ENCODE measurements around the gene GDPD3.
A peak's percentile ranks its signal among the peaks of the same experiment; 100 is the strongest.
"Not testable (repeated sequence)": the region's sequence is repeated elsewhere in the genome, so short reads cannot be mapped to it uniquely, and the experiment has no call there.

GDPD3 gene

DNA sequence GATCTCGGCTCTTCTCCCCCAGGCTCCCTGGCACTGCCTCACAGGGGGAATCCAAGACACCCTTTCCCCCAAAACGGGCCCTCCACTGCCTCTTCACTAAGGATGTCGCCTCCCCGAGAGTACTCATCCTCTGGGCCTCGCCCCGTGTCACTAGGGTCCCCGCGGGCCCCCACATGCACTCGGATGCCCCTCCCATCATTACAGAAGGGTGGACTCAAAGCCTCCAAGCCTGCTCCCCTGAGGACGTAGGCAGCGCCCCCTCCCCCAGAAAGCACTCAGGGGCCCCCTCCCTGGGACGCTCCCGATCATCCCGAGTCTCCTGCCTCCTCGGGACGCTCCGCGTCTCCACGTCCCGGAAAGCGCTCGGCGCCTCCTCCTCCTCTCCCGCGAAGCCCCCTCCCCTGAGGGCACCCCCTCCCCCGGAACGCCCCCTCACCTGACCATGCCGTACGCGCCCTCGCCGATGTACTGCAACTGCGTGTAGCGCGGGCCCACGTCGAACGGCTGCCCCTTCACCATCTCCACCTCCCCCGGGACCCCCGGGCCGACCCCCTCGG is 9.3 kb upstream of the GDPD3 start:
- DNase-seq (ENCODE audit: low read depth in 2 of 2), result no peak

DNA sequence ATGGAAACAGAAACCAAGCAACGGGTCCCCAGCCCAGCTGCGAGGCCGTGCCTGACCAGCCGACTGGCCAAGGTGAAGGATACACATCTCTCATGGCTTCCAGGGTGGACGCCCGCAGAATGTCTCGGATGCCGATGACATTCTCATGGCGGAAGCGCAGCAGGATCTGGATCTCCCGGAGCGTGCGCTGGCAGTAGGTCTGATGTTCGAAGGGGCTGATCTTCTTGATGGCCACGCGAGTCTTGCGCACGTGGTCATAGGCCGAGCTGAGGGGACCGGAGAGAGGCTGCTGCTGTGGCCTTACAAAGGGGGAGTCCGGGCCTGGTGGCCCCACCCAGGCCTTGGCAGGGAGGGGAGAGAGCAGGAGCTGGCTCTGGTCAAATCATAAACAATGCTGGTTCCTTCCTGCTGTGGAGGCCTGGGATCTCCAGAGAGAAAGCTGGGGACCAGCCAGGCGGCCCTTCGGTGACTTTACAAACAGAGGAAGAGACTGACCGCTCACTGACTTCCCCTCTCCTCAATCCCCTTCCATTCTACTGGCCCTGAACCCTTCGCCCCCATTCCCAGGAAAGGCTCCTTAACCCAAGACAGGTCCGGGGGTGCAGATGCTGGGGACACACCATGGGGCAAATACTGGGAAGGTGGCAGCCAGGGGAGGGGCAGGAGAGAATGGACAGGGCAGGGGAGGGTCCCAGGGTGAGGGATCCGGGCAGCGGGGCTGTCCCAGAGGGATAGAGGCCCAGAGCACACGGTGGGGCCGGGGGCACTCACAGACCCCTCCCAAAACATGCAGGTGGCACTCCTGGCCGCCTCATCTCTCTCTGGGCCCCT is 8.6 kb upstream of the GDPD3 start:
- no peak for DNase-seq (ENCODE audit: low read depth in 2 of 2)

DNA sequence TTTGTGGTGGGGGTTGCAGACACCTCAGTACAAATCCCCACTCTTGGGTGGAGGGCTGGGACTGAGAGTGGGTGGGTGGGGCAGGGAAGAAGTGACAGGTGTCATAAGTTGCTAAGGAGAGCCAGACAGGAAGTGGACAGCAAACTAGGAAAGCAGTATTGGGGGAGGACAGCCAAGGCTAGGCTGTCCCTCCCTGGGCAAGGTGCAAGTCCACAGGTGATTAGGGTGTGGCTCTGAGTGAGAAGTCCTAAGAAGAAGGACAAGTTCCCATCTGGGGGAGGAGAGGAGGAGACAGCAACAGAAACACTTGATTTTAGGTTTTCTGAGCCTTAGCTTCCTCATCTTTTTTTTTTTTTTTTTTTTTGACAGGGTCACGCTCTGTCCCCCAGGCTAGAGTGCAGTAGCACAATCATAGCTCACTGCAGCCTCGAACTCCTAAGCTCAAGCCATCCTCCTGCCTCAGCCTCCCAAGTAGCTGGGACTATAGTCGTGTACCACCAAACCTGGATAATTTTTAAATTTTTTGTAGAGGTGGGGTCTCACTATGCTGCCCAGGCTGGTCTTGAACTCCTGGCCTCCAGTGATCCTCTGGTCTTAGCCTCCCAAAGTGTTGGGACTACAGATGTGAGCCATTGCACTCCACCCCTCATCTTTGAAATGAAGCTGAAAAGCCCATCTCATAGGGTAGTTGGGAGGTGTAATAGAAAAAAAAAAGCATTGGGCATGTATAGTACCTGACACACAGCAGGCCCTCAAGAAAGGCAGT is 7.2 kb upstream of the GDPD3 start:
- DNase-seq (ENCODE audit: low read depth in 2 of 2), result no peak

DNA sequence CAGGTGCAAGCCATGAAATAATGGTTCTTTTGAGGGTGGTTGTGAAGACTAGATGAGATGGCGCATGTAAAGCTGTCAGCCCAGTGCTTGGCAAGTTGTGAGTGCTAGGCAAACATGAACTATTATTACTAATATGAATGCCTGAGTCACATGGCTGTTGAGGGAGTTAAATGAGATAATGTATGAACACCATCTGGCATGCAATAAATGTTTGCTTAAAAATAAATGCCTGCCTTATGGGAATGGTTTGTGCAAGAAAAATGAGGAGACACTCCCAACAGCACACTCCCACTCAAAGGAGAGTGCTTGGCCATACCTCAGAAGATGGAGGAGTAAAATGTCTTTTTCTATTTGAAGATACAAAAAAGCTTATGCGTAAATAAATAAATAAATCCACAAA is 6.1 kb upstream of the GDPD3 start:
- no peak for DNase-seq (ENCODE audit: low read depth in 2 of 2)

DNA sequence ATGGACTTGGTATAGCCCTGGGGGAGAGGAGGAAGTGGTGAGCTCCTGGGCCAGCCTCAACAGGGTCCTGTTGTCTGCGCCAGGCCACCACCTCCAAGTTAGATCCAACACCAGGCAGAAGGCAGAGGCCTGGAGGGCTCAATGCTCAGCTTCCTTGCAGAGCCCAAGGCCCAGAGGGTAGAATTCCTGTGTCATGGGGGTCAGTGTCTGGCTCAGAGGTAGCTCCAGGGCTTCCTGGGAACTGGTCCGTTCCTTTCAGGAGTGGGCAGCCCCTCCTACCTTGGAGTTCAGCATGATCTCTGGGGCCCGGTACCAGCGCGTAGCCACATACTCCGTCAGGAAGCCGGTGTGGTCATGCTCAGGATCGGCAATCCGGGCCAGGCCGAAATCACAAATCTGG is 4.4 kb upstream of the GDPD3 start:
- no peak for DNase-seq (ENCODE audit: low read depth in 2 of 2)

DNA sequence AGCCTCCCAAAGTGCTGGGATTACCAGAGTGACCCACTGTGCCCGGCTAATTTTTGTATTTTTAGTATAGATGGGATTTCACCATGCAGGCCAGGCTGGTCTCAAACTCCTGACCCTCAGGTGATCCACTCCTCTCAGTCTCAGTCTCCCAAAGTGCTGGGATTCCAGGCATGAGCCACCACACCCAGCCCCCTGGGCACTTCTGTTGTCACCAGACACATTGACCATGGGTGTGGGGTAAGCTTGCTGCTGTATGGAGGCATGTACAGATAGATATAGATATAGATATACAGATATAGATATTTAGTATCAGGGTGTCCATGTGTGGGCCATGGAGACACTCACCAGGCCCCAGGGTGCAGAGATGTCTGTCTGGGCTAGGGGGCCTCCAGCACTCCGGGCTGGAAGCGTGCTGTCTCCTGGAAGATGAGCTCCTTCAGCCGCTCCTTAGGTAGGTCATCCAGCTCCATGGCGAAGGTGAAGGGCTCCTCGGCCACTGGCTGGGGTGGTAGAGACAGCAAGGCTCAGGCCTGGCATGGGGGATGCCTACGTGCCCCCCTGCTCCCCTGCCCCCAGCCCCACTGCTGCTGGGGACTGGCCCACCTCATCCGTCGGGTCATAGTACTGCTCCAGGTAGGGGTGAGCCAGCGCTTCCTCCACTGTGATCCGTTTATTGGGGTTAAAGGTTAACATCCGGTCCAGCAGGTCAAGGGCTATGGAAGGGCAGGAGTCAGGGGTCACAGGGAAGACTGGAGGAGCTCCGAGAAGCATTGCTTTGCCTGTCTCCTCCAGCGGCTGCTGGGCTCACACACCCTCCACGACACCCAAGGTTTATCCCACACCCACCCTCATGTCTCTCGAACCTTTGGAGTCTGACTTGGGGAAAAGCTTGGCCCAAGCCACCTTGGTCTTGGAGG is 3.2 kb upstream of the GDPD3 start:
- no peak for DNase-seq (ENCODE audit: low read depth in 2 of 2)

DNA sequence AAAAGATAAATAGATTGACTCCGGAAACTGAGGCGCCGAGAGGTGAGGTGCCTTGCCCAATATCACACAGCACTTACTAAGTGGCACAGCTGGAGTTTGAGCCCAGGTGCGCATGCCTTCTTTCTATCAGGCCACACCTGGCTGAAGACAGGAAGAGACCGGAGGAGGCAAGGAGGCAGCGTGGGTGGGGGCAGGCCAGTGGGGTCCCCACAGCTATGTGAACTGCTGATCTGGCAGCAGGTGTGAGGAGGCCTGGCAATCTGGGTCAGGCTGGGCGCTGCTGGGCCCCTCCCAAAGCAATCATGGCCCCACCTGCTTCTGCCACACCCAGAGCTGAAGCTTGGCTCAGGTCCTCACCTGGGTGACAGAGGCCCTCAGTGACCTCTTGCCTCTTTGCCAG is 1.9 kb upstream of the GDPD3 start:
- no peak for DNase-seq (ENCODE audit: low read depth in 2 of 2)

DNA sequence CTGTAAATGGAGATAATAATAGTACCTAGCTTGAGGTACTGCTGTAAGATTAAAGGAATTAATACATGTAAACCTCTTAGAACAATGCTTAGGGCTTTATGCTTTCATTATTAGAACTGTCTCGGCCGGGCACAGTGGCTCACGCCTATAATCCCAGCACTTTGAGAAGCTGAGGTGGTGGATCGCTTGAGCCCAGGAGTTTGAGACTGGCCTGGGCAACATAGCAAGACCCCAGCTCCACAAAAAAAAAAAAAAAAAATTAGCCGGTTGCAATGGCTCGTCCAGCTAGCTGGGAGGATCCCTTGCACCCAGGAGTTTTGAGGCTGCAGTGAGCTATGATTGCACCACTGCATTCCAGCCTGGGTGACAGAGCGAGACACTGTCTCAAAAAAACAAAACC is 1.5 kb upstream of the GDPD3 start:
- DNase-seq (ENCODE audit: low read depth in 2 of 2), result not testable (repeated sequence)

DNA sequence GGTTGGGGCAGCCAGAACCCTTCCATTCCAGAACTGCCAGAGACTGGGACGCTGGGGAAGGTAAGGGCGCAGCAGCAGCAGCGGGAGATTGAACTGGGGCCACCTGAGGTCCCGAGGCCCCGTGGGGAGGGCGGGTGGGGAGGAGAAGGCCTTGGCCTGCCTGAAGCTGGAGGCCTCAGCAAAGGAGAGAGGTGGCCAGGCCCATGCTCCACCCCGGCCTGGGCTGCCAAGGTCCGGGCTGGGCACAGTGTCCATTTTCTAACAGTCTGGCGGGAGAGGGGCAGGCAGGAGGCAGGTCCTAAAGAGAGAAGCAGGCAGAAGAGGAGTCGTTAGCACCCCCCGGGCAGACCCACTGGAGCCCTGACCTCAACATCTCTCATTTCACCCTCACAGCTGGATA is 1.1 kb upstream of the GDPD3 start:
- DNase-seq (ENCODE audit: low read depth in 2 of 2), result no peak

DNA sequence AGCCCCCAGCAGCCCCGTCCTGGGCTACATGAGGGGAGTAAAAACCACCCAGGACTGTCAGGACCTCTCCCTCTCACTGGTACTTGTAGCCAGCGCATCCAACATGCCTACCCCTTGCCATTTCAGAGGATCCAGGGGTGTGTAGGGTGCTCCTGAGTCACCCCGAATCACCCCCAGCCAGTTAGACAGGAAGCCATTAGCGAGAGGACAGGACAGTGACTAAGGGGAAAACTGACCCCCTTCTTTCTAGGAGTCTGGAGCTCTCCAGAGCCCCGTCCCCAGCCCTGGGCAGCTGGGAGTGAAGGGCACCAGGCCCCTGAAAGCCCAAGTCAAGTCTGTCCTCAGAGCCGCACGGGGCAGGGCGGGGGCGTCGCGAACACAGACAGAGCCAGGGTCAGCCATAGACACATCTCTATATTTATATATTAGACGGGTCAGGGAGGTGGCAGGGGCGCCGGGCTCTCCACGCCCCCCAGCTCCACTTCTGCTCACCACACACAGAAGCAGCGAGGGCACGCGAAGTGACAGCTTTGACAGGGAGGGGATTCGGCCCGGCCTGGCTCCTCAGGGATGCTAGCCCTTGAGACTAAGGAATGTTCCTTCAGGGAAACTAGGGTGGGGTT is 485 bp upstream of the GDPD3 start:
- DNase-seq (ENCODE audit: low read depth in 2 of 2), result no peak

DNA sequence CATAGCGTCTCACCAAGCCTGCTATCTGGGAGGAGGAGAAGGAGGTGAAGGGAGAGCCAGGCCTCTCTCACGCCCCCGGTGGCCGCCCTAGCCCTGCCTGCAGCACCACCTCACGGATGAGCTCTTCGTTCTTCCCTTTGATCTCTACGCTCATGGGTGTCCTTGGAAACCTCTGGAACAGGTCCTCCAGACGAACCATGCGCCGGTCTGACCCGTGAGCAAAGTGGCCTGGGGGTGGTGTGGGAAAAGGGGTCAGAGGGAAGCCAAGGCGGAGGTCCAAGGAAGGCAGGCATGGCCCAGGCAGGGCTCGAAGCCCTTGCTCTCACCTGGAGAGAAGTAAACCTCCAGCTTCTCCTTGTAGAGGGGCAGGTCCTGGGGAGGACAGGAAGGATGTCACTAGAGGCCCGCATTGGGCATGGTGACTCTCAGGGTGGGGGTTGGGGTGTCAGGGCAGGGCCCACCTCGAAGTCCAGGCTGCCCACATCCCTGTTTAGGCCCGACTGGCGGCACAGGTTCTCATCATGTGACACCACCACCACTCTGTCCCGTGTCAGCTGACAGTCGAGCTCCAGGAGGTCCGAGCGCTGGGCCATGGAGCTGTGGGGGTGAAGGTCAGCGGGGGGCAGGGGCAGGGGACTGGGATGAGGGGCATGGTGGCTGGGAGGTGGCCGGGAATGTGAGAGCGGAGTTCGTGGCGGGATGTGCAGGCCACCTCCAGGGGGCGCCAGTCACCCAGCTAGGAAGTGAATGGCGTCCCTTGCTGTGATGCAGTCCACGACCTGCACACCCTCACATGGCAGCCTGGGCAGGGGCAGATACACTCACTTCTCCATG is 923 bp downstream of the GDPD3 start:
- DNase-seq (ENCODE audit: low read depth in 2 of 2), result no peak

DNA sequence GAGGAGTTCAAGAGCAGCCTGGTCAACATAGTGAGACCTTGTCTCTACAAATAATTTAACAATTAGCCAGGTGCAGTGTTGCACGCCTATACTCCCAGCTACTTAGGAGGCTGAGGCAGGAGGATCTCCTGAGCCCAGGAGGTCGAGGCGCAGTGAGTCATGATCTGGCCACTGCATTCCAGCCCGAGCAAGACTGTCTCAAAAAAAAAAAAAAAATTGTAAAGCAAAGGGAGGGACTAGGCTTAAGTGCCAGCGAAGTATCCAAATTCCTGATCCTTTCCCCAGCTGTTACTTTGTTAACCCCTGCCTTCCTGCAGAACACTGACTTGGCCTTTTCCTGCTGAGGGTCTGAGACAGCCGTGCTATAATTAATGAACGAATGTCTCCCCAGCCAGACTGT is 2.7 kb downstream of the GDPD3 start:
- no peak for DNase-seq (ENCODE audit: low read depth in 2 of 2)

DNA sequence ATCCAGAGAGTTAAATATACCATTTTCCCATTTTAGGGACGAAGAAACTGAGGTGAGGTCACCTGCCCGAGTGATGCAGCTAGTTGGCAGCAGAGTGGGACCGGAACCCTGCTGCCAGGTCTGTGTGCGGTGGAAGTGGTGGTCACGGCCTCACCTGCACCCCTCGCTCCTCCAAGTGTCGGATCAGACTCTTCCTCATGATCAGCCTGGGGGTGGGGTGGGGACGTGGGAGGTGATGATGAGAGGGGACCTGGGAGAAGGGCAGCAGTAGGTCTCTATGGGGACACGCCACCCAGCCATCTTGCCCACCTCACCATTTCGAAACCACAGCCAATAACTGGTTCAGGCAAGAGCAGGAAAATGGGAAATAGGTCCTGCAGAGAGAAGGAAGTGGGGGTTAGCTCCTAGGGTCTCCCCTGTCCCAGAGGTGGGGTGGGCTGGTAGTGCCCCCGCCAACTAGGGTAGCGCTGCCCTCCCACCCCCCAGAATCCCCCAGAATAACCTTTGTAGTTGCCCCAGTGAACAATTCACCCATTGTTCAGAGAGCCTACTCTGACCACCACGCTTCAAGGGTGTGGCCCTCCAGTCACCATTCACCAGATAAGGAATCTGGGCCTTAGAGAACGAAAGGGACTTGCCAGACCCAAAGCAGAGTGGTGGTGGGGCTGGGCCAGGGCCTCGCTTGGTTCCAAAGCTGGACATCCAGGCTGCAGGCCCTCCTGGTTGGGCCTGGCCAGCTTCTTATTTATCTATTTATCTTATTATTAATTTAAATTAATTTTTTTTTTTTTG is 5.1 kb downstream of the GDPD3 start:
- no peak for DNase-seq (ENCODE audit: low read depth in 2 of 2)

DNA sequence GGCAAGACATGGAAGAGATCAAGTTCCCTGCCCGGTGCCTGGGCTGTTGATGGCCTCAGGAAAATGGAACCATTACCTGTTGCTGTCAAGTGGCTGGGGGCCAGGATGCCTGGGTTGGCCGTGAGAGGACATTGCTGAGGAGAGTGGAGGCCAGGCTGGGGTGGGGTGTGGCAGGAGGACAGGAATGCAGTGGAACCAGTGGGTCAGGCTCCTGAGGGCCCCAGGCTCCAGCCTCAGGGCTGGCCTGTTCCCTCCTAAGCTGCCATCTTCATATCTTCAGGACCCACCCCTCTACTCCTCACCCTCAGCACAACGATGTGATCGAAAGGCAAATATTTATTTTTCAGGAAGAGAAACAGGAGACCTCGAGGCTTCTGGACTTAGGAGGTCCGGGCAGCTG is 8.8 kb downstream of the GDPD3 start:
- DNase-seq (ENCODE audit: low read depth in 2 of 2), result no peak

DNA sequence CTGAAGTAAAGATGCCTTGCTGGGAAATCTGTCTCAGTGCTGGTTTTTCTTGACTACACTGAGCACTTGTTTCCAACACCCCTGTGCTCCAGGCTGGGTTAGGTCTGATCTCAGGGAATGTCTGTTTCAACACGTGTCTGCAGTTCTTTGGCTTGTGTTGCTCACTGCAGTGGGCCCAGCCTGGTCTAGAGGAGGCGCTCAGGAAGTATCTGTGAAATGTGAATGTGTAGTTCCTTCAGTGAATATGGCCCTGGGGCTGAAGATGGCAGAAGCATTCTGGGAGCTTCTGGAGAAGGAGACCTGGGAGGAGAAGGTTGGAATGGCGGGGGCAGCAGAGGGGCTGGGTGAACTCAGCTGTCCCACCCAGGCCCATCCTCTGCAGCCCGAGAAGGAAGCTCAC is 9.2 kb downstream of the GDPD3 start:
- DNase-seq (ENCODE audit: low read depth in 2 of 2), result no peak

DNA sequence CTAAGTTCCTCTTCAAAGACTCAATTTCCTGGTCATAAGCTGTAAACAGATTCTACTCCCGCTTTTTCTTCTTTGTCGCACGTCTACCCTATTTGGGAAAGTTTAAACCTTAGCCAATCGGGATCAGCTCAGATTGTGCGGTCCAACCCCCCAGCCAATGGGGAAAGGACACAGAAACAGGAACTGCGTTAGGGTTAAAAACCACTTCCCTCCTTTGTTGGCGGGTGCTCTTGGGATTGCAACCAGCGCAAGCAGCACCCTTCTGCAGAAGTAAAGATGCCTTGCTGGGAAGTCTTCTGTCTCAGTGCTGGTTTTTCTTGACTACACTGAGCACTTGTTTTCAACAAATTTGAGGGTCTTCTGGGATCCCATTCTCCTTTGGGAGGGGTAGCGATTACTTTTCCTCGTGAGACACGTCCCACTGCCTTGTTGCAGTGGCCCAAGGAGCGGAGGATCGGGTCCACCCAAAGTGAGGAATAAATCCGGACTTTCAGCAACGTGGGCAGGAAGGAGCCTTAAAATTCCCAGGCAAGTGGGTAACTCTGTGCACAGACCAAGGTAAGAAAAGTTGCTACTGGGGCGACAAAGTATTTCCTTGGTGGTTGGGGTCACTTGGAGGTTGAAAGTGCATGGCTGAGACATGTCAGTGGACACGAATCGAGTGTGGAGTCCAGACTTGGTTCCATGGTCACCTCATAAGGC is 16.3 kb downstream of the GDPD3 start:
- no peak for DNase-seq (ENCODE audit: low read depth in 2 of 2)

DNA sequence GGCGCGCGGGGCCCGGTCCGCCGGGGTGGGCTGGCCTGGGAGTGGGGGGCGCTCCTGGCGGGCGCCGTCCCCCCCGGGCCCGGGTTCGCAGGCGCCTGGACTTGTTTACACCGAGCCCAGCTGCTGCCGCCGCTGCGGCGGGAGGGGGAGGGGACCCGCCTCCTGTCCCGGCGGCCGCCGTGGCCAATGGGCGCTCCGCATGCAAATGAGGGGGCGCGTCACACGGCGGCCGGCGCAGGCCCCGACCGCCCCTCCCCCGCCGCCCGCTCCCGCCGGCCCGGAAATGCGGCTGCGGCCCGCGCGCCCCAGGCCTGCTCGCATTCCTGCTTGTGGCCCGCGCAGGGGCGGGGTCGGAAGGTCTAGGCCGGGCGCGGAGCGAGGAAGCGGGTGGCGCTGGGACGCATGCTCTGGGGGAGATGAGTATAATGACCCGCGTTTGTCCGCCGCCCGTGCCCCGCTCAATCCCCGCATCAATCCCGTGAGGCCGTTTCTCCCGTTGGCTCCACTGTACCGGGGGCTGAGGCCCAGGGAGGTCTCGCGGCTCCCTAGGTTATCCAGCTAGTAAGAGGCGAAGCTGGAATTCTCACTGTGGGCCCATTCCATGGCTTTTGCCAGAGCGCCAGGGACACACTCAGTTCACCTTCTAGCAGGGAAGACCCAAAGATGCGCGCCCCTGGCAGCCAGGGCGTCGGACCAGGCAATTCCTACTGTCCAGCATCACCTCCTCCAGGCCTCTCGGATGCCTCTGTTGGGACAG is 17.1 kb downstream of the GDPD3 start, which contains the start of gene YPEL3:
TSS of gene YPEL3 (minus strand) at position 109 of the 757 bp plus-strand sequence. CDS start 731 bp downstream, outside the sequence.
- DNase-seq (ENCODE audit: low read depth in 2 of 2), result peak; percentile 73 to 81

Data from stimulated activated CD8-positive, alpha-beta memory T cell treated with anti-CD3 and anti-CD28 coated beads, Interleukin-15, amount 100 ng/mL, for 4 hours (primary cell).